Measurements from ENCODE around the gene TMEM120B.

Gene TMEM120B

DNA sequence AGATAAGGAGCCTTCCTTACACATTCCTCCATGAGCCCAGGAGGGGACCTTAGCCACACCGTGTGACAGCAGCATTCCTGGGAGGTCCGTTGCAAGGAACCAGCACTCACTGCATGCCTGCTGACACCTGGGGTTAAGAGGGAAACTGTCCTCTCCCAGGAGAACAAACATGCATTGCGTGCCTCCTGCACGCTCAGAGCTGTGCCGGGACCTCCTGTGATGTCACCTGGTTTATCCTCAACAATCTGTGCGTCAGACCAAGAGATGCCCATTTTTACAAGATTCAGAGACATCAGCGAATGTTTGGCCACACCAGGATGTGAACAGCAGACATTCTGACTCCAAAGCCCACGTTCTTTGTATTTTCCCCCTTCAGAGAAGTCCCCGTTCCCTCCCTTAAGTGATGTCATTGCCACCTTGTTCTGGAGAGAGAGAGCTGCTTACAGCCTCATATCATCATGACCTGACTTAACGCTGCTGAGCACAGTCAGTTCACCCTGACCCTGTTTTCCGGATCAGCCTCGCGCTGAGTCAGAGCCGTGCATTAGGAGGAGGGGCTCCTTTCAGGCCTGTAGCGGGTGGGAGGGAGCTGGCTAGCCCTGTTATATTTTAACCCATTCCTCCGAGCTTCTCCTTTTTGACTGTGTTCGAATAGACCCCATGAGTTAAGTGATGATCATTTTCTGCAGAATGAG, 36.2 kb downstream of the TMEM120B start (continued):
- peak; percentile 67; the same call in 1 of the 2 replicates for TF ChIP-seq ZNF558 (tag by site-specific recombination; IDR thresholded peaks at IDR 0.05)
- TF ChIP-seq ZSCAN18 (tag by site-specific recombination; IDR thresholded peaks at IDR 0.05), result no peak
- peak; percentile 80; the same call in 1 of the 2 replicates for TF ChIP-seq ZNF768 (tag by site-specific recombination; IDR thresholded peaks at IDR 0.05)
- no peak for TF ChIP-seq YY2 (tag by site-specific recombination; IDR thresholded peaks at IDR 0.05)
- TF ChIP-seq ZNF133 (tag by site-specific recombination; IDR thresholded peaks at IDR 0.05), result no peak
- peak; percentile 70; the same call in 1 of the 2 replicates for TF ChIP-seq ZNF335 (tag by site-specific recombination; conservative IDR thresholded peaks at IDR 0.05)
- no peak for TF ChIP-seq ZNF670 (tag by site-specific recombination; IDR thresholded peaks at IDR 0.05; ENCODE audit: low read depth)
- TF ChIP-seq ZNF302 (tag by site-specific recombination; IDR thresholded peaks at IDR 0.05; ENCODE audit: low read depth), result no peak
- TF ChIP-seq PRDM1 (tag by site-specific recombination; IDR thresholded peaks at IDR 0.05), result peak; percentile 88
- no peak for TF ChIP-seq ZNF37A (tag by site-specific recombination; IDR thresholded peaks at IDR 0.05)
- TF ChIP-seq IKZF3 (tag by site-specific recombination; IDR thresholded peaks at IDR 0.05), result peak; percentile 89
- TF ChIP-seq ZNF610 (tag by site-specific recombination; IDR thresholded peaks at IDR 0.05; ENCODE audit: borderline replicate concordance), result no peak
- TF ChIP-seq ZEB2 (tag by site-specific recombination; IDR thresholded peaks at IDR 0.05), result peak; percentile 88
- TF ChIP-seq, protein P1, sequence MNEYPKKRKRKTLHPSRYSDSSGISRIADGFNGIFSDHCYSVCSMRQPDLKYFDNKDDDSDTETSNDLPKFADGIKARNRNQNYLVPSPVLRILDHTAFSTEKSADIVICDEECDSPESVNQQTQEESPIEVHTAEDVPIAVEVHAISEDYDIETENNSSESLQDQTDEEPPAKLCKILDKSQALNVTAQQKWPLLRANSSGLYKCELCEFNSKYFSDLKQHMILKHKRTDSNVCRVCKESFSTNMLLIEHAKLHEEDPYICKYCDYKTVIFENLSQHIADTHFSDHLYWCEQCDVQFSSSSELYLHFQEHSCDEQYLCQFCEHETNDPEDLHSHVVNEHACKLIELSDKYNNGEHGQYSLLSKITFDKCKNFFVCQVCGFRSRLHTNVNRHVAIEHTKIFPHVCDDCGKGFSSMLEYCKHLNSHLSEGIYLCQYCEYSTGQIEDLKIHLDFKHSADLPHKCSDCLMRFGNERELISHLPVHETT (tag by site-specific recombination; IDR thresholded peaks at IDR 0.05), result peak; percentile 96
- TF ChIP-seq, protein P2, sequence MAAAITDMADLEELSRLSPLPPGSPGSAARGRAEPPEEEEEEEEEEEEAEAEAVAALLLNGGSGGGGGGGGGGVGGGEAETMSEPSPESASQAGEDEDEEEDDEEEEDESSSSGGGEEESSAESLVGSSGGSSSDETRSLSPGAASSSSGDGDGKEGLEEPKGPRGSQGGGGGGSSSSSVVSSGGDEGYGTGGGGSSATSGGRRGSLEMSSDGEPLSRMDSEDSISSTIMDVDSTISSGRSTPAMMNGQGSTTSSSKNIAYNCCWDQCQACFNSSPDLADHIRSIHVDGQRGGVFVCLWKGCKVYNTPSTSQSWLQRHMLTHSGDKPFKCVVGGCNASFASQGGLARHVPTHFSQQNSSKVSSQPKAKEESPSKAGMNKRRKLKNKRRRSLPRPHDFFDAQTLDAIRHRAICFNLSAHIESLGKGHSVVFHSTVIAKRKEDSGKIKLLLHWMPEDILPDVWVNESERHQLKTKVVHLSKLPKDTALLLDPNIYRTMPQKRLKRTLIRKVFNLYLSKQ (tag by site-specific recombination; IDR thresholded peaks at IDR 0.05; ENCODE audit: borderline replicate concordance), result no peak
- TF ChIP-seq ZNF658 (tag by site-specific recombination; IDR thresholded peaks at IDR 0.05), result no peak
- TF ChIP-seq ZBTB6 (tag by site-specific recombination; IDR thresholded peaks at IDR 0.05), result no peak
- peak; percentile 99 for TF ChIP-seq ZNF629 (tag by site-specific recombination; IDR thresholded peaks at IDR 0.05)
- peak; percentile 92 for TF ChIP-seq ZBTB44 (tag by site-specific recombination; IDR thresholded peaks at IDR 0.05)
- TF ChIP-seq ZNF366 (tag by site-specific recombination; conservative IDR thresholded peaks at IDR 0.05), result peak; percentile 91
- no peak for TF ChIP-seq ZNF830 (tag by site-specific recombination; IDR thresholded peaks at IDR 0.05; ENCODE audit: low read depth)
- peak; percentile 93 for TF ChIP-seq ZFP37 (tag by site-specific recombination; IDR thresholded peaks at IDR 0.05)
- TF ChIP-seq, protein P3, sequence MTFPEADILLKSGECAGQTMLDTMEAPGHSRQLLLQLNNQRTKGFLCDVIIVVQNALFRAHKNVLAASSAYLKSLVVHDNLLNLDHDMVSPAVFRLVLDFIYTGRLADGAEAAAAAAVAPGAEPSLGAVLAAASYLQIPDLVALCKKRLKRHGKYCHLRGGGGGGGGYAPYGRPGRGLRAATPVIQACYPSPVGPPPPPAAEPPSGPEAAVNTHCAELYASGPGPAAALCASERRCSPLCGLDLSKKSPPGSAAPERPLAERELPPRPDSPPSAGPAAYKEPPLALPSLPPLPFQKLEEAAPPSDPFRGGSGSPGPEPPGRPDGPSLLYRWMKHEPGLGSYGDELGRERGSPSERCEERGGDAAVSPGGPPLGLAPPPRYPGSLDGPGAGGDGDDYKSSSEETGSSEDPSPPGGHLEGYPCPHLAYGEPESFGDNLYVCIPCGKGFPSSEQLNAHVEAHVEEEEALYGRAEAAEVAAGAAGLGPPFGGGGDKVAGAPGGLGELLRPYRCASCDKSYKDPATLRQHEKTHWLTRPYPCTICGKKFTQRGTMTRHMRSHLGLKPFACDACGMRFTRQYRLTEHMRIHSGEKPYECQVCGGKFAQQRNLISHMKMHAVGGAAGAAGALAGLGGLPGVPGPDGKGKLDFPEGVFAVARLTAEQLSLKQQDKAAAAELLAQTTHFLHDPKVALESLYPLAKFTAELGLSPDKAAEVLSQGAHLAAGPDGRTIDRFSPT (tag by site-specific recombination; IDR thresholded peaks at IDR 0.05), result peak; percentile 88
- TF ChIP-seq ZNF350 (tag by site-specific recombination; IDR thresholded peaks at IDR 0.05), result no peak
- TF ChIP-seq GLIS2 (tag by site-specific recombination; IDR thresholded peaks at IDR 0.05), result peak; percentile 91
- TF ChIP-seq ZNF404 (tag by site-specific recombination; IDR thresholded peaks at IDR 0.05), result no peak

Data from HEK293 (cell line).